ENCODE results near the gene YIPF2. TPM values are rescaled to one million over a fixed set of nuclear protein-coding genes. Genes with fewer than 3 reads are reported as not detected.
A peak's percentile ranks its signal among the peaks of the same experiment; 100 is the strongest.

The YIPF2 gene
- total RNA-seq, 4 donors from 2014 or later = 17.8 to 30.8 (median 24.2) TPM

DNA sequence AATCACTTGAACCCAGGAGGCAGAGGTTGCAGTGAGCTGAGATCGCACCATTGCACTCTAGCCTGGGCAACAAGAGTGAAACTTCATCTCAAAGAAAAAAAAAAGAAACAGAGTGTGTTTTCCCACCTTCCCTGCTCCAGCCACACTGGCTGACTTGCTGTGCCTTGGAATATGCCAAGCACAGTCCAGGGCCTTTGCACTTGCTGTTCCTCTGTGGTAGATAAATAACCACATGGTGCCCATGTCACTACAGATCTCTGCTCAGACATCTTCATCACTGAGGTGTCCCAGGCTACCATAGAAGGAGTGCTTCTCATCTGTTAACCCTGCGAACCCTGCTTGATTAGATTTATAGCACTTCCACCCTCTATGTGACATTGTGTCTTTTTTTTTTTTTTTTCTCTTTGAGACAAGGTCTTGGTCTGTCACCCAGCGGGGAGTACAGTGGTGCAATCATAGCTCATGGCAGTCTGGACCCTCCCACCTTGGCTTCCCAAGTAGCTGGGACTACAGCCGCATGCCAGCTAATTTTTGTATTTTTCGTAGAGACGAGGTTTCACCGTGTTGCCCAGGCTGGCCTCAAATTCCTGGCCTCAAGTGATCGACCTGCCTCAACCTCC lies 42.8 kb upstream of the YIPF2 start:
- TF ChIP-seq POLR2A (IDR thresholded peaks at IDR 0.05) = no peak
- TF ChIP-seq, protein P1, sequence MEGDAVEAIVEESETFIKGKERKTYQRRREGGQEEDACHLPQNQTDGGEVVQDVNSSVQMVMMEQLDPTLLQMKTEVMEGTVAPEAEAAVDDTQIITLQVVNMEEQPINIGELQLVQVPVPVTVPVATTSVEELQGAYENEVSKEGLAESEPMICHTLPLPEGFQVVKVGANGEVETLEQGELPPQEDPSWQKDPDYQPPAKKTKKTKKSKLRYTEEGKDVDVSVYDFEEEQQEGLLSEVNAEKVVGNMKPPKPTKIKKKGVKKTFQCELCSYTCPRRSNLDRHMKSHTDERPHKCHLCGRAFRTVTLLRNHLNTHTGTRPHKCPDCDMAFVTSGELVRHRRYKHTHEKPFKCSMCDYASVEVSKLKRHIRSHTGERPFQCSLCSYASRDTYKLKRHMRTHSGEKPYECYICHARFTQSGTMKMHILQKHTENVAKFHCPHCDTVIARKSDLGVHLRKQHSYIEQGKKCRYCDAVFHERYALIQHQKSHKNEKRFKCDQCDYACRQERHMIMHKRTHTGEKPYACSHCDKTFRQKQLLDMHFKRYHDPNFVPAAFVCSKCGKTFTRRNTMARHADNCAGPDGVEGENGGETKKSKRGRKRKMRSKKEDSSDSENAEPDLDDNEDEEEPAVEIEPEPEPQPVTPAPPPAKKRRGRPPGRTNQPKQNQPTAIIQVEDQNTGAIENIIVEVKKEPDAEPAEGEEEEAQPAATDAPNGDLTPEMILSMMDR (IDR thresholded peaks at IDR 0.05 in 4 of 5, conservative IDR thresholded peaks at IDR 0.05 in 1 of 5) = no peak
- no peaks in the 10 kb centered on the region for H3K9me3 ChIP-seq
- H3K4me3 ChIP-seq = no peak overlapping the region
- in situ Hi-C loops (cut with MboI; ENCODE audit: low sequenced_read_pairs in 4 of 4) = no loop called here
- peaks cover 10% of the 10 kb centered on the region in 2 donors for H3K4me1 ChIP-seq
- DNase-seq (no peak), ATAC-seq (no peak)
- H3K27ac ChIP-seq = no peak overlapping the region
- H3K27me3 ChIP-seq = no peaks in the 10 kb centered on the region
- H3K36me3 ChIP-seq = no peaks in the 10 kb centered on the region
- intact Hi-C loops (cut with DNase I; ENCODE audit: low total_unique reads) = no loop called here

DNA sequence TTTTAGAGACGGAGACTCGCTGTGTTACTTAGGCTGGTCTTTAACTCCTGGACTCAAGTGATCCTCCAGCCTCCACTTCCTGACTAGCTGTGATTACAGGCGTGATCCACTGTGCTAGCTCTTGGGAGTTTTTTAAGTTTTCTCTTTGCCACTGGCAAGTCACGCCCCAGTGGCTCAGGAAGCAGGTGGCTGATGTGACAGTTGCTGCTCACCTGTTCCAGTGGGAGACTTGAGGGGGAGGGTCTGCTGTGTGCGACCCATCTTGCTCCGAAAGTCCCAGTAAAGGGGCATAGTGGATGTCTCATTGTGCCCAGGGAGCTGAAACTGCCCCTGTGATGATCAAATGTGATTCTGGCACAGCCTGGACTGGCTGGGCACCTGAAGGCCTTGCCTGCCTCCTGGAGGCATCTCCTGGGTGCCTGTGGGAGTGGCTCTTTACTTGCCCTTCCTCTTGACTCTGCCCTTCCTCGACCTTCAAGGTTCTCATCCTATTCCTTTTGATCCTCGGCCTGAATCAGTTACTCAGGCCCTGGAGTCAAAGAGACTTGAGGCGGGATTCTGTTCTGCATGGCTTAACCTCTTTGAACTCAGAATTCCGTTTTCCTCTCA lies 40.2 kb upstream of the YIPF2 start:
- Histone ChIP-seq H3K4me3 (no peak overlapping the region), H3K4me1 (peaks cover 9 to 13% of the 10 kb centered on the region in 2 donors), H3K36me3 (no peaks in the 10 kb centered on the region), H3K9me3 (no peaks in the 10 kb centered on the region), H3K27me3 (no peaks in the 10 kb centered on the region), H3K27ac (peak overlapping the region in 1 of 4 donors; percentile 3)
- TF ChIP-seq, protein P1 (IDR thresholded peaks at IDR 0.05 in 4 of 5, conservative IDR thresholded peaks at IDR 0.05 in 1 of 5) = no peak
- TF ChIP-seq POLR2A (IDR thresholded peaks at IDR 0.05) = no peak
- ATAC-seq = no peak
- intact Hi-C loops (cut with DNase I; ENCODE audit: low total_unique reads) = loop anchor here (10.0 kb wide), 1 partner anchor 226 kb away; the partner anchor contains the start of gene KANK2
- in situ Hi-C loops (cut with MboI; ENCODE audit: low sequenced_read_pairs in 4 of 4) = no loop called here
- DNase-seq = no peak

DNA sequence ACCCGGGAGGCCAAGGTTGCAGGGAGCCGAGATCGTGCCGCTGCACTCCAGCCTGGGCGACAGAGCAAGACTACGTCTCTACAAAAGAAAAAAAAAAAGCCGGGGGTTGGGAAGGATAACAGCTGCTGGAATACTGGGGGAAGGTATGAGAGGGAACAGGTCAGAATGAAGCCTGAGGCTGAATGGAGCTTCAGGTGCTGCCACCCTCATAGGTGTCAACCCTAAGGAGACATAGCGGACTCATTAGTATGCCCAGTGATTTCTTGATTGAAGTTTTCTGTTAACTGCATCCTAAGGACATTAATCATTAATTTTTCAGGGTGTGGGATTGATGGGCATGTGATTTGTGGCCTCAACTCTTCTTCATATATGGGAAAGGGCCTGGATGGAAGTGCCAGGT lies 38.4 kb upstream of the YIPF2 start:
- Histone ChIP-seq H3K4me1 (peaks cover 20 to 24% of the 10 kb centered on the region in 2 donors), H3K36me3 (no peaks in the 10 kb centered on the region), H3K27me3 (no peaks in the 10 kb centered on the region), H3K4me3 (no peak overlapping the region), H3K27ac (no peak overlapping the region), H3K9me3 (no peaks in the 10 kb centered on the region)
- no peak for ATAC-seq
- no peak for TF ChIP-seq POLR2A (IDR thresholded peaks at IDR 0.05)
- TF ChIP-seq, protein P1 (IDR thresholded peaks at IDR 0.05 in 4 of 5, conservative IDR thresholded peaks at IDR 0.05 in 1 of 5) = no peak
- no peak for DNase-seq
- intact Hi-C loops (cut with DNase I; ENCODE audit: low total_unique reads) (loop anchor here (10.0 kb wide), 1 partner anchor 228 kb away; the partner anchor contains the start of gene KANK2), in situ Hi-C loops (cut with MboI; ENCODE audit: low sequenced_read_pairs in 4 of 4) (no loop called here)

DNA sequence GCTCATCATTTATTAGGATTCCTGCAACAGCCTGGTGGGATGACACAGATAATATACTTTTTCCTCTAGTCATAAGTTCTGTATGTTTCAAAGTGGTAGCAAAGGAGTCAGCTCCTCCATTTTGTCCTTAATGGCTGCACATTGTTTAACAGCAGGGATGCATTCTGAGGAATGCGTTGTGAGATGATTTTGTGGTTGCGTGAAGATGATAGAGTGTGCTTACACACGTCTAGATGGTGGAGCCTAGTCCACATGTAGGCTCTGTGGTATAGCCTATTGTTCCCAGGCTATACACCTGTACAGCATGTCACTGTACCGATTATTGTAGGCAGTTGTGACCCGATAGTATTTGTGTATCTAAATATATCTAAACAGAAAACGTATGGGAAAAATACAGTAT lies 37.0 kb upstream of the YIPF2 start:
- H3K27me3 ChIP-seq = no peaks in the 10 kb centered on the region
- no peak for DNase-seq
- peaks cover 23 to 24% of the 10 kb centered on the region in 2 donors for H3K4me1 ChIP-seq
- no peak for ATAC-seq
- TF ChIP-seq, protein P1 (IDR thresholded peaks at IDR 0.05 in 4 of 5, conservative IDR thresholded peaks at IDR 0.05 in 1 of 5) = no peak
- TF ChIP-seq POLR2A (IDR thresholded peaks at IDR 0.05) = no peak
- no peak overlapping the region for H3K27ac ChIP-seq
- H3K9me3 ChIP-seq = no peaks in the 10 kb centered on the region
- intact Hi-C loops (cut with DNase I; ENCODE audit: low total_unique reads) (loop anchor here (10.0 kb wide), 1 partner anchor 229 kb away; the partner anchor contains the start of gene KANK2), in situ Hi-C loops (cut with MboI; ENCODE audit: low sequenced_read_pairs in 4 of 4) (no loop called here)
- H3K36me3 ChIP-seq = no peaks in the 10 kb centered on the region
- H3K4me3 ChIP-seq = no peak overlapping the region
